Endothelial cell of umbilical vein (primary cell): ENCODE measurements around the gene PTP4A1. TPM values are rescaled to one million over a fixed set of nuclear protein-coding genes. Genes with fewer than 3 reads are reported as not detected.

Source experiments
- BruUV-seq: library from RNA; stranded (reverse); fragments of 400-500 nt; replicated peaks from 2 replicates; lab custom pipeline; 2021; lab: Mats Ljungman, UMichigan
- CTCF ChIA-PET: fragments of 300-600, 350-600 bp; sonication (Branson Sonifier 250); formaldehyde crosslinking; loops from one replicate; lab custom pipeline; 2021; ENCODE audit warnings: antibody characterized with exemption, inconsistent platforms; lab: Charles Lee
- POLR2A ChIA-PET: fragments of 300-600, 350-600 bp; sonication (Branson Sonifier 250); formaldehyde crosslinking; loops from one replicate; lab custom pipeline; 2021; ENCODE audit warnings: antibody characterized with exemption, inconsistent platforms; lab: Charles Lee
- DNase-seq: peaks from one replicate; pipeline ENCODE4 v3.0.0-alpha.2; 2011; ENCODE audit warnings: low read depth, low spot score
- FAIRE-seq: peaks from 2 replicates; lab custom pipeline; 2011; peaks lifted over from hg19 to GRCh38; lab: Jason Lieb, UNC
- H2AFZ ChIP-seq: 2 replicates; pipeline ENCODE4 v1.6.0; 2012; ENCODE audit warnings: low read depth, low read length, control low read depth, inconsistent platforms
- H3K27ac ChIP-seq: 2 replicates; pipeline ENCODE4 v1.5.1; 2011; ENCODE audit warnings: low read depth, mild to moderate bottlenecking, control low read depth, low read length, moderate library complexity; ENCODE audit not compliant: insufficient read depth
- H3K27me3 ChIP-seq, 2 experiments: 2 replicates each; pipeline versions ENCODE4 v1.6.0 to v1.6.1; 2011; ENCODE audit warnings: low read length in 2 of 2, mixed read lengths in 1 of 2; ENCODE audit not compliant: control insufficient read depth in 2 of 2, insufficient read depth in 2 of 2
- H3K36me3 ChIP-seq, 2 experiments: 2 replicates in 1 of 2; 3 replicates in 1 of 2; pipeline ENCODE4 v1.5.1; 2011; ENCODE audit warnings: low read length in 2 of 2, mild to moderate bottlenecking in 1 of 2, moderate library complexity in 1 of 2; ENCODE audit not compliant: control insufficient read depth in 2 of 2, insufficient read depth in 2 of 2; ENCODE audit errors: extremely low read depth in 1 of 2
- H3K4me1 ChIP-seq: 3 replicates; pipeline ENCODE4 v1.5.1; 2011; ENCODE audit warnings: mild to moderate bottlenecking, low read length; ENCODE audit not compliant: control insufficient read depth, insufficient read depth; ENCODE audit errors: extremely low read depth
- H3K4me2 ChIP-seq: 2 replicates; pipeline ENCODE4 v1.6.1; 2011; ENCODE audit warnings: low read length, control low read depth, mixed read lengths; ENCODE audit not compliant: insufficient read depth
- H3K4me3 ChIP-seq, 3 experiments: fragments of 200-600 bp in 1 of 3; sonication (generic), shearing (Covaris generic) in 1 of 3; replicated peaks in 1 of 3; 2 replicates each; pipeline ENCODE4 v1.5.1; 2011 to 2016; ENCODE audit warnings: control low read depth in 3 of 3, low read length in 3 of 3, mild to moderate bottlenecking in 2 of 3, inconsistent platforms in 1 of 3, low read depth in 1 of 3, moderate library complexity in 1 of 3; ENCODE audit not compliant: insufficient read depth in 1 of 3
- H3K79me2 ChIP-seq: 2 replicates; pipeline ENCODE4 v1.6.0; 2012; ENCODE audit warnings: low read length, inconsistent platforms; ENCODE audit not compliant: control insufficient read depth, insufficient read depth
- H3K9ac ChIP-seq: replicated peaks from 2 replicates; pipeline ENCODE3; 2011; ENCODE audit warnings: low read length, control low read depth; ENCODE audit not compliant: insufficient read depth; ENCODE audit errors: extremely low read depth
- H3K9me1 ChIP-seq: replicated peaks from 3 replicates; pipeline ENCODE4 v1.6.0; 2011; ENCODE audit warnings: mild to moderate bottlenecking, low read length; ENCODE audit not compliant: control insufficient read depth, insufficient read depth; ENCODE audit errors: extremely low read depth
- H3K9me3 ChIP-seq: replicated peaks from 2 replicates; pipeline ENCODE4 v1.5.1; 2012; ENCODE audit warnings: low read length, inconsistent platforms; ENCODE audit not compliant: control insufficient read depth, insufficient read depth
- H4K20me1 ChIP-seq: replicated peaks from 2 replicates; pipeline ENCODE3; 2011; ENCODE audit warnings: mild to moderate bottlenecking, low read length; ENCODE audit not compliant: control insufficient read depth, insufficient read depth; ENCODE audit errors: extremely low read depth
- EZH2 ChIP-seq: IDR thresholded peaks from 2 replicates; pipeline ENCODE4 v1.6.1; 2012; ENCODE audit warnings: borderline replicate concordance, low read depth, mild to moderate bottlenecking, moderate library complexity, low read length, inconsistent platforms; ENCODE audit not compliant: severe bottlenecking
- FOS ChIP-seq: IDR thresholded peaks from 2 replicates; pipeline ENCODE4 v1.6.1; 2011; ENCODE audit warnings: mild to moderate bottlenecking, low read length, moderate library complexity, borderline replicate concordance; ENCODE audit not compliant: insufficient read depth
- GATA2 ChIP-seq: IDR thresholded peaks from 2 replicates; pipeline ENCODE4 v1.7.0; 2011; ENCODE audit warnings: low read depth, mild to moderate bottlenecking, moderate library complexity, mixed read lengths, low read length; ENCODE audit not compliant: insufficient read length, insufficient read depth
- JUN ChIP-seq: IDR thresholded peaks from 2 replicates; pipeline ENCODE4 v1.6.1; 2011; ENCODE audit warnings: borderline replicate concordance, low read depth; ENCODE audit not compliant: insufficient read length, insufficient read depth
- MYC ChIP-seq: IDR thresholded peaks from one replicate; pipeline ENCODE4 v1.6.1; 2011; ENCODE audit warnings: mild to moderate bottlenecking, low read depth, low read length
- POLR2A ChIP-seq: IDR thresholded peaks from 2 replicates; pipeline ENCODE4 v1.6.1; 2012; ENCODE audit warnings: low read depth, mild to moderate bottlenecking, control low read depth, low read length
- POLR2AphosphoS5 ChIP-seq: IDR thresholded peaks from 2 replicates; pipeline ENCODE4 v1.6.1; 2012; ENCODE audit warnings: low read depth, mild to moderate bottlenecking, control low read depth, low read length, moderate library complexity; ENCODE audit not compliant: insufficient read depth
- dilution Hi-C: fragments of 300-500 bp; cut with MboI; formaldehyde crosslinking; loops from one replicate; pipeline ENCODE4 v1.15.0; 2019; ENCODE audit warnings: low sequenced_read_pairs; ENCODE audit not compliant: extremely low pct_ligation_motif_present
- intact Hi-C: fragments of 100-400 bp; cut with micrococcal nuclease; formaldehyde crosslinking; loops from one replicate; pipeline ENCODE4 v1.10.0; 2022
- polyA plus RNA-seq, 4 experiments: library from polyadenylated mRNA; depleted of rRNA in 3 of 4; stranded (reverse) in 3 of 4; unstranded in 1 of 4; fragments of >200 nt; gene quantifications; 2 replicates each; pipeline versions ENCODE4 v1.2.1 to v1.2.3, GENCODE V29; 2011 to 2012; ENCODE audit warnings: missing spikeins in 1 of 4
- total RNA-seq: library from RNA; stranded (reverse); gene quantifications from 2 replicates; pipeline ENCODE4 v1.2.3, GENCODE V29; 2021
- TF ChIP-seq, protein P1 (sequence below), 2 donors: IDR thresholded peaks; 1 replicate in 1 of 2; 2 replicates in 1 of 2; pipeline ENCODE4 v1.5.1; 2011; ENCODE audit warnings: low read length in 2 of 2, mild to moderate bottlenecking in 2 of 2, moderate library complexity in 2 of 2, control low read depth in 1 of 2, inconsistent platforms in 1 of 2, low read depth in 1 of 2; ENCODE audit not compliant: insufficient read depth in 1 of 2; ENCODE audit errors: extremely low read depth in 1 of 2
- TF ChIP-seq, protein P2 (sequence below): IDR thresholded peaks from 2 replicates; pipeline ENCODE4 v1.6.1; 2011; ENCODE audit not compliant: insufficient read depth, insufficient read length

Gene PTP4A1
- total and polyA plus RNA-seq, 2 donors (not counting 3 experiments of a cell fraction or from before 2014, with no cell fraction given) = 10.8 to 58.4 TPM

DNA sequence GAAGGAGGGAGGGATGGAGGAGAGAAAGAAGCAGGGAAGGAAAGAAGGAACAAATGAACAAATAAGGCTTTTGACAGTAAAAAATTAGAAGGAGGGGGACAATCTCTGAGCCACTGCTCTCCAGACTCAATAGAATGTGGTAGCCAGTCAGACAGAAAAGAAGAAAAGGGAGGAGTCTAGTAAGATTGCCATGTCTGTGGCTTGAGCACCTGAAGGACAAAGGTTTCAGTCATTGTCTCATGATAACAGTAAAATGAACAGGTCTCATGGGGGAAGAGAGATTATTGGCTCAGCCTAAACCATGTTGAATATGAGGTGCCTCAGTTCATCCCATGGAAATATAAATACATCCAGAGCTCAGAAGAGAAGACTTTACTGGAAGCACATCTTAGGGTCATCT is 14.0 kb upstream of the PTP4A1 start:
- Histone ChIP-seq H3K9me1 (no peaks in the 10 kb centered on the region), H3K9ac (no peak overlapping the region), H4K20me1 (no peaks in the 10 kb centered on the region), H3K27me3 (peaks cover 0 to 2% of the 10 kb centered on the region in 2 experiments), H3K4me1 (no peaks in the 10 kb centered on the region), H2AFZ (no peak overlapping the region), H3K9me3 (no peaks in the 10 kb centered on the region), H3K36me3 (no peaks in the 10 kb centered on the region), H3K27ac (no peak overlapping the region), H3K4me3 (no peak overlapping the region), H3K4me2 (no peak overlapping the region), H3K79me2 (no peaks in the 10 kb centered on the region)
- dilution Hi-C loops = no loop called here
- no TSS peak for BruUV-seq
- FAIRE-seq (no peak), DNase-seq (no peak)
- CTCF ChIA-PET = no interaction called here
- intact Hi-C loops = no loop called here
- POLR2A ChIA-PET = no interaction called here
- TF ChIP-seq GATA2 (no peak), FOS (no peak), EZH2 (no peak)
- TF ChIP-seq, protein P1, sequence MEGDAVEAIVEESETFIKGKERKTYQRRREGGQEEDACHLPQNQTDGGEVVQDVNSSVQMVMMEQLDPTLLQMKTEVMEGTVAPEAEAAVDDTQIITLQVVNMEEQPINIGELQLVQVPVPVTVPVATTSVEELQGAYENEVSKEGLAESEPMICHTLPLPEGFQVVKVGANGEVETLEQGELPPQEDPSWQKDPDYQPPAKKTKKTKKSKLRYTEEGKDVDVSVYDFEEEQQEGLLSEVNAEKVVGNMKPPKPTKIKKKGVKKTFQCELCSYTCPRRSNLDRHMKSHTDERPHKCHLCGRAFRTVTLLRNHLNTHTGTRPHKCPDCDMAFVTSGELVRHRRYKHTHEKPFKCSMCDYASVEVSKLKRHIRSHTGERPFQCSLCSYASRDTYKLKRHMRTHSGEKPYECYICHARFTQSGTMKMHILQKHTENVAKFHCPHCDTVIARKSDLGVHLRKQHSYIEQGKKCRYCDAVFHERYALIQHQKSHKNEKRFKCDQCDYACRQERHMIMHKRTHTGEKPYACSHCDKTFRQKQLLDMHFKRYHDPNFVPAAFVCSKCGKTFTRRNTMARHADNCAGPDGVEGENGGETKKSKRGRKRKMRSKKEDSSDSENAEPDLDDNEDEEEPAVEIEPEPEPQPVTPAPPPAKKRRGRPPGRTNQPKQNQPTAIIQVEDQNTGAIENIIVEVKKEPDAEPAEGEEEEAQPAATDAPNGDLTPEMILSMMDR (IDR thresholded peaks at IDR 0.05; ENCODE audit: extremely low read depth in 1 of 2, insufficient read depth in 1 of 2, low read depth in 1 of 2, low read length in 2 of 2) = no peak

DNA sequence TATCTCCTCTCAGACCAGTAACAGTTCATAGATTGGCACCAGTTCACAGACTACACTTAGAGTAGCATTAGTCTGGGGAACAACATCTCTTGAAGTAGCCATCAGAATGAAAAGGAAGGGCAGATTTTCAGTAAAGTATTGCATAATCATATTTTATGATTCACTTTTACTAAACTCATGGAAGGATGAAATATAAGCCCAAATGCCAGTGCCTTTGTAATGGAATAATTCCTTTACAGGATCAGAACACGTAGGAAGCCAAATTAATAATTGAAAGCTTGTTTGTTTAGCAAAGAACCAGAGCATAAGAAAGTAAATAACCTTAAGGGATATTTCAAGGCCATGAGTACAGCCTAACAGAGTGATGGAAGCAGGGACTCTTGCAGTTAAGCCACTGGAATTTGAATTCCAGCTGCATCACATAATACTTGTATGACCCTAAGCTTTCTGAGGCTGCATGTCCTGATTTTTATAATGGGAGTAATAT is 11.4 kb upstream of the PTP4A1 start:
- no TSS peak for BruUV-seq
- no peaks in the 10 kb centered on the region for H3K9me1 ChIP-seq
- H3K4me3 ChIP-seq = no peak overlapping the region
- dilution Hi-C loops = no loop called here
- H3K9ac ChIP-seq = no peak overlapping the region
- TF ChIP-seq, protein P1 (IDR thresholded peaks at IDR 0.05; ENCODE audit: extremely low read depth in 1 of 2, insufficient read depth in 1 of 2, low read depth in 1 of 2, low read length in 2 of 2) = no peak
- TF ChIP-seq POLR2AphosphoS5 = no peak
- TF ChIP-seq FOS = no peak
- no peak for TF ChIP-seq MYC
- TF ChIP-seq JUN = no peak
- TF ChIP-seq GATA2 = no peak
- TF ChIP-seq, protein P2, sequence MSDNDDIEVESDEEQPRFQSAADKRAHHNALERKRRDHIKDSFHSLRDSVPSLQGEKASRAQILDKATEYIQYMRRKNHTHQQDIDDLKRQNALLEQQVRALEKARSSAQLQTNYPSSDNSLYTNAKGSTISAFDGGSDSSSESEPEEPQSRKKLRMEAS = no peak
- TF ChIP-seq POLR2A = no peak
- TF ChIP-seq EZH2 = no peak
- H3K4me1 ChIP-seq = no peaks in the 10 kb centered on the region
- ChIA-PET CTCF (interaction anchor here (0.9 kb wide), 1 partner anchor 37 kb away, joined by 4 read pairs; no protein-coding TSS in a partner anchor), POLR2A (no interaction called here)
- FAIRE-seq (no peak), DNase-seq (no peak)
- H3K79me2 ChIP-seq = no peaks in the 10 kb centered on the region
- no peak overlapping the region for H3K27ac ChIP-seq
- intact Hi-C loops = no loop called here
- H3K36me3 ChIP-seq = no peaks in the 10 kb centered on the region
- no peaks in the 10 kb centered on the region for H4K20me1 ChIP-seq
- H2AFZ ChIP-seq = no peak overlapping the region
- H3K27me3 ChIP-seq = peaks cover 2 to 6% of the 10 kb centered on the region in 2 experiments
- no peaks in the 10 kb centered on the region for H3K9me3 ChIP-seq
- no peak overlapping the region for H3K4me2 ChIP-seq
